GM18507 (cell line): Measurements from ENCODE around the gene CAB39L.
"Not testable (repeated sequence)": the region's sequence is repeated elsewhere in the genome, so short reads cannot be mapped to it uniquely, and the experiment has no call there.

Experiments used
- DNase-seq: peaks from one replicate; pipeline ENCODE4 v3.0.0; 2011; ENCODE audit warnings: low read depth; ENCODE audit not compliant: insufficient read length; ENCODE audit errors: extremely low spot score
- FAIRE-seq: peaks from 2 replicates; lab custom pipeline; 2011; peaks lifted over from hg19 to GRCh38; lab: Jason Lieb, UNC

CAB39L gene

GRCh38 chr13:49357694-49358093 lies 86.2 kb downstream of the CAB39L start:
- DNase-seq (no peak), FAIRE-seq (no peak)

DNA sequence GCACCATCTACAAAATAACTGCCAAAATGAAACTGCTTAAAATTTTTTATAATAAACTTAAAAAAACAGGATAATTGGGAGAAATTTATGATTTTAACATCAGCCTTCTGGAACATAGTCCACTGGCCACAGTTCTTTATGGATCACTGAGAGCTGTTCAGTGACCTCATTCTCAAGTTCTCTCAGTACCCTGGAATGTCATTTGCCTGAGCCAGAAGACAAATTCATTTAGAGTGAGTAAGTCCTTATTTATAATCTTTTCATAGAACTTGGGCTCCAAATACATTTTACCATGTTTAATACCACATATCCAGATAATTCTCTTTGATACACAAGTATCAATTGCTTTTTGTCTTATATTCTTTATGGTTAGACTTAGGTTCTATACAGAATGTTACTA lies 87.6 kb downstream of the CAB39L start:
- FAIRE-seq (no peak), DNase-seq (no peak)

GRCh38 chr13:49354719-49355118 lies 89.1 kb downstream of the CAB39L start:
- FAIRE-seq (no peak), DNase-seq (no peak)

GRCh38 chr13:49353908-49354307 lies 90.0 kb downstream of the CAB39L start:
- DNase-seq (no peak), FAIRE-seq (no peak)

DNA sequence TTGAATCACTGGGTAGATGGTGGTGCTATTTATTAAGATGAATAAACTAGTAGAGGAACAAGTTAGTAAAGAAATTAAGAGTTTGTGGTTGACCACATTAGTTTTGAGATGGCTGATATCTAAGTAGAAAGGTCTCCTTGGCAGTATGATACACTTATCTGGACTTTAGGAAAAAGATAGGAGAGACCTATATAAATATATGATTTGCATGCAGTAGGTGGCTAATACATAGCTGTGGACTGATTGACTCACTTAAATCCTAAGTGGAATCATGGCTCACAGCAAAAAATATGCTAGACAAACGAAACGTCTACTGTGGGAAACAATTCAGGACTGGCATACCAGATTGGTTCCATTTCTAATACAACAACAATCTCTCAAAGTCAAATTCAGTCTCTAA lies 92.0 kb downstream of the CAB39L start:
- FAIRE-seq (no peak), DNase-seq (no peak)

GRCh38 chr13:49348751-49349150 lies 95.1 kb downstream of the CAB39L start:
- no peak for DNase-seq
- no peak for FAIRE-seq

- DNase-seq, result no peak
- no peak for FAIRE-seq
Observed at GRCh38 chr13:49347650-49348385, 96.0 kb downstream of the CAB39L start.

DNA sequence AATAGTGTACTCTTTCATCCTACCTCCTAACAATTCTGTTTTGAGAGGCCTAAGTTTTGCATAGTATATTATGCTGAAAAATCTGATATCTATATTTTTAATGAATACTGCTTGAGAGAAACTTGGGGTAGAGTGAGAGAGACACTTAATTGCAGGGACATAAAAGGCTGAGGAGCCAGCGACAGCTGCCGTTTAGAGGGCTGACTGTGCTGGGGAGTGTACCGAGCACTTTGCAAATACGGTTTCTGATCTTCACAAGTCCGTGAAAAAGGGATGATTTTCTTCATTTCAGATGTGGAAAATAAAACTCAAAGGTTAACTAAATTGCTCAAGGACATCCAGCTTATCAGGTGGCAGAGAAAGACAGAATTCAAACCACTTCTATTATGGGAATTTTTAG lies 97.4 kb downstream of the CAB39L start:
- FAIRE-seq (no peak), DNase-seq (no peak)

DNA sequence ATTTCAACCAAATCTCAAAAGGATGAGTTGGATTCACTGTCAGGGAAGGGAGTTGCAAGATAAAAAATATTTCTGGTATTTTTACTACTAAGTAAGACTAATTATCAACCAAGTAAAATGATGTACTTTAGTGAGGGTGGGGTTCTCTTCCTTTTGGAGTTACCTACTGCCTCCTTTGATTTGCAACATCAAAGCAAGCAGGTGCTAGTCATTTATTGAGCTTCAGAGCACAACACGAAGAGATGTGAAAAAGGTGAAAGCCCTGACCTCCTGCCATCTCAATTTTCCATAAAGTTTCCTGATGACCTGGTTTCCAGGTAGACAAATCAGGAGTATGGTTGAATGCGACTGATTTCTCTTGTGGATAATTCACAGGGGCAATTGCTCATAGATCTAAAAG lies 100.1 kb downstream of the CAB39L start:
- DNase-seq (no peak), FAIRE-seq (no peak)

GRCh38 chr13:49343255-49343654 lies 100.6 kb downstream of the CAB39L start:
- no peak for DNase-seq
- no peak for FAIRE-seq

GRCh38 chr13:49342454-49342853 lies 101.4 kb downstream of the CAB39L start:
- no peak for FAIRE-seq
- no peak for DNase-seq

DNA sequence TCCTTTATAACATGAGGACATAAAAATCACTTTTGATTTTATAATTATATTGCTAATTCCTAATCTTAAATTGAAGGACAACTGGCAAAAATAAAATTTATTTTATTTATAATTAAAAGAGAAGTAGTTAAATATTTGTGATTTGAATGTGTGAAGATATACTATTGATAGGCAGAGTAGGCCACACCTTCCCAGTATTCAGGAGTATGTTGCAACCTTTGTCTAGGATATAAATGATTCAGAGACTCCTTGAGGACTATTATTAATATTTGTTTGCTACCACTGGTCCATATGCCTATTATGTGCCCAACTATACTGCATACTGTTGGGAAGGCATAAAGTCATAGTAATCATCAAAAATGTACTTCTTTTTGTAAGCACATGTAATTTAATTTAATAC lies 101.9 kb downstream of the CAB39L start:
- no peak for DNase-seq
- FAIRE-seq, result no peak

- FAIRE-seq (no peak), DNase-seq (no peak)
Observed at GRCh38 chr13:49341517-49341916, 102.3 kb downstream of the CAB39L start.

DNA sequence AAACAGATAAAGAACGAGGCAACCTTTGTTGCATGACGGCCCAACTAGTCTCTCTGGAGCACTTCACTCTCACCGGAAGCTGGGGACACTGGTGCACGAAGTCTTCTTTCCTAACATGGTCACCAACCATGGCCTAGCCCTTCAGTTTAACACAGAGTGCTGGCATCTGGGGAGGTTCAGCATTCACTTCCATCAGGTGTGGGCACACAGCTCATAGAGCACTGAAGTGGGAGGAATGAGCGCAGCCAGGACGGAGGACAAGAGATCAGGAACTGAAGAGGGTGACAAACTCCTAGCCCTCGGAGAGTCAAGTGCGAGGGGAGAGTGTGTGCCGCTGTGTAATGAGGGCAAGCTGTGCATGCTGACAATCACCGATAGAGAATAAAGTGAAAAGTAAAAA lies 103.7 kb downstream of the CAB39L start:
- FAIRE-seq, result no peak
- no peak for DNase-seq

- FAIRE-seq, result no peak
- no peak for DNase-seq
Observed at GRCh38 chr13:49336655-49337054, 107.2 kb downstream of the CAB39L start.

GRCh38 chr13:49330546-49330864 lies 113.4 kb downstream of the CAB39L start:
- DNase-seq, result no peak
- FAIRE-seq, result no peak

DNA sequence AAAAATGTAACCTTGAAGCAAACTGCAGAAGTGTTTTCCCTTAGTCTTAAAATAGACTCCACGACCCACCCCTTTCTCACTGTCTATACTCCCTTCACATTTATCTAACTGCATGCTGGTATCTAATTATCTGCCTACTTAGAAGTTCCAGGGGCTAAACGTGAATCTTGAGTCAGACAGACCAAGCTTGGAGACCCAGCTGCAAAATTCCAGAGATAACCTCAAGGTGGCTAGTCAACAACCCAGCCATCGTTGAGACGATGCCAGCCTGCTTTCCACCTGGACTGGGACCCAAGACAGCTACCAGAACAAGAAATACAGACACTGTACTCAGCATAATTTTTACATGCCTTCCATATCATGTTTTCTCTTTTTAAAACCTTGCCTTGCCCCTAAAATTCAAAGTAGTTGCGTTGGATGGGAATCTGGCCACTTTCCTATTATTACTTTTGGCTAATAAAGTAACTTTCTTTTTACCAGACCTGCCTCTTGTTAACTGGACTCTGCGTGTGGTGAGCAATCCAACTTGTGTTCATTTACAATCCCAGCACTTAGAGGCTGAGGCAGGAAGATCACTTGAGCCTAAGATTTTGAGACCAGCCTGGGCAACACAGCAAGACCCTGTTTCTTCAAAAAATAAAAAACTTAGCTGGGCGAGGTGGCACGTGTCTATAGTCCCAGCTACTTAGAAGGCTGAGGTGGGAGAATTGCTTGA lies 113.9 kb downstream of the CAB39L start:
- DNase-seq (no peak), FAIRE-seq (no peak)

GRCh38 chr13:49327145-49327544 lies 116.7 kb downstream of the CAB39L start:
- FAIRE-seq, DNase-seq: not testable (repeated sequence)

DNA sequence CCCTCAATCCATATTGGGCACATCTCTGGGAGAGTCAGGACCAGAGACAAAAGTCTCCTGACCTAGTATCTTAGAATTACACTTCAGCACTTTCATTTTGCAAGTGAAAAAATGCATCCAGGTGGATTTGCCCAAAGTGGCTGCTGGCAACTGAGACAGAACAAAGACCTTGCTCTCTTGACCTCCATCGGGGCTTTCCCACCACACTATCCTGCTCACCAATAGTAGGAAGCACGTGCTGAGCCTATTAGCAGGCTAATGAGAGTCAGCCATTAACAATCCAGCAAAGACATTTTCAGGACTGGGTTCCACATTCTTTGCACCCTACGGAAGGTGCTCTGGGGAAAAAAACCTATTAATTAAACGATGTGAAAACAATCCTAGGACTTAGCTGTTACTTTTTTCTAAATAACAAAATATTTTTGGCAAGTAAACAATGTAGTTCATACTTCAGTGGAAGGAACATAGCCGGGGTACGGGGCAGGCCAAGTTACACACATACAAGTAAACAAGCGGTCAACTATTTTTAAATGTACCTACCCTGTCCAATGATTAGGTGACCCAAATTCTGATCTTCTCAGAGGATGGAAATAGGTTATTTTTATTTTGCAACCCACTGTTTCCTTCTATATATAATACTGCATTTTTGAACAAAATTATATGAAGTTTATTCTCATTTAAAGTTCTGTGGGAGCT lies 117.5 kb downstream of the CAB39L start:
- FAIRE-seq (no peak), DNase-seq (no peak)

DNA sequence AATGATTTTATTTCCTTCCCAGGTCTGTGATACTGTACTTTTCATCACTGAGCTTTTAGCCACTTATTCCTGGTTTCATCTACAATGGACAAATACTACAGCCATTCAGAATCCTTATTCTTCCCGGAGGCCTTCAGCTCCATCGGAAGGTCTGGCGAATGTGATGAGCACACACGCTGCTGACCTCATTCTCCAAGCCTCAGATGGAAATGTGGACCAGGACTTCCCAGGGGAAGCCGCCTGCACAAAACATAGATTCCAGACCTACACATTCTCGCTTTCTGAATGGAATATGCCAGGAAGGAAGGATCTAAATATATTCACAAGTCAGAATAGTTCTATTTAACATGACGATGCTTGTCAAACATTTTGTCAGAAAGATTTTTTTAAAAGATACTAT lies 120.5 kb downstream of the CAB39L start:
- FAIRE-seq, result no peak
- no peak for DNase-seq

GRCh38 chr13:49322702-49323101 lies 121.2 kb downstream of the CAB39L start:
- FAIRE-seq, result no peak
- DNase-seq, result no peak
